HG03025 (cell line): ENCODE results near the gene ACTR1B.
"Not testable (repeated sequence)": the region's sequence is repeated elsewhere in the genome, so short reads cannot be mapped to it uniquely, and the experiment has no call there.

Experiments used
- ATAC-seq: cut with Tn5 transposase; IDR thresholded peaks from one replicate; pipeline ENCODE4 v1.9.1; 2021; ENCODE audit warnings: mild to moderate bottlenecking, moderate library complexity; ENCODE audit not compliant: unreplicated experiment, low FRiP score

The ACTR1B gene

GRCh38 chr2:97691166-97691565, 27.3 kb upstream of the ACTR1B start:
- no peak for ATAC-seq

GRCh38 chr2:97688062-97688827, 24.4 kb upstream of the ACTR1B start:
- no peak for ATAC-seq

- not testable (repeated sequence) for ATAC-seq
Observed at GRCh38 chr2:97687235-97687634, 23.4 kb upstream of the ACTR1B start.

GRCh38 chr2:97678298-97678697, 14.5 kb upstream of the ACTR1B start:
- no peak for ATAC-seq

GRCh38 chr2:97677480-97677879, 13.6 kb upstream of the ACTR1B start:
- no peak for ATAC-seq

GRCh38 chr2:97676620-97677019, 12.8 kb upstream of the ACTR1B start:
- ATAC-seq: no peak

- no peak for ATAC-seq
Observed at GRCh38 chr2:97675430-97676113, 11.7 kb upstream of the ACTR1B start.

- no peak for ATAC-seq
Observed at GRCh38 chr2:97673915-97674283, 10.1 kb upstream of the ACTR1B start.

GRCh38 chr2:97673182-97673914, 9.5 kb upstream of the ACTR1B start:
- ATAC-seq: no peak

GRCh38 chr2:97672606-97673140, 8.8 kb upstream of the ACTR1B start:
- not testable (repeated sequence) for ATAC-seq

- ATAC-seq: no peak
Observed at GRCh38 chr2:97671526-97671925, 7.7 kb upstream of the ACTR1B start.

- no peak for ATAC-seq
Observed at GRCh38 chr2:97670471-97670870, 6.6 kb upstream of the ACTR1B start.

GRCh38 chr2:97669448-97669847, 5.6 kb upstream of the ACTR1B start, which contains the start of gene C2orf92:
C2orf92 (plus strand) TSS chr2:97669713; CDS start chr2:97669789, 76 bp downstream.
- no peak for ATAC-seq

GRCh38 chr2:97664636-97664970, 759 bp upstream of the ACTR1B start:
- no peak for ATAC-seq

GRCh38 chr2:97663626-97663961, 250 bp downstream of the ACTR1B start:
- ATAC-seq: no peak

- ATAC-seq: peak; percentile 37
Observed at GRCh38 chr2:97662895-97663625, 784 bp downstream of the ACTR1B start.

GRCh38 chr2:97662386-97662894, 1.4 kb downstream of the ACTR1B start:
- no peak for ATAC-seq

- no peak for ATAC-seq
Observed at GRCh38 chr2:97661927-97662326, 1.9 kb downstream of the ACTR1B start.

GRCh38 chr2:97660775-97661389, 3.0 kb downstream of the ACTR1B start:
- no peak for ATAC-seq
